Endothelial cell of umbilical vein (primary cell): ENCODE results near the gene ATN1. TPM values are rescaled to one million over a fixed set of nuclear protein-coding genes. Genes with fewer than 3 reads are reported as not detected.

Experiments used
- BruUV-seq: library from RNA; stranded (reverse); fragments of 400-500 nt; replicated peaks from 2 replicates; lab custom pipeline; 2021; lab: Mats Ljungman, UMichigan
- CTCF ChIA-PET: fragments of 300-600, 350-600 bp; sonication (Branson Sonifier 250); formaldehyde crosslinking; loops from one replicate; lab custom pipeline; 2021; ENCODE audit warnings: antibody characterized with exemption, inconsistent platforms; lab: Charles Lee
- POLR2A ChIA-PET: fragments of 300-600, 350-600 bp; sonication (Branson Sonifier 250); formaldehyde crosslinking; loops from one replicate; lab custom pipeline; 2021; ENCODE audit warnings: antibody characterized with exemption, inconsistent platforms; lab: Charles Lee
- DNase-seq: peaks from one replicate; pipeline ENCODE4 v3.0.0-alpha.2; 2011; ENCODE audit warnings: low read depth, low spot score
- FAIRE-seq: peaks from 2 replicates; lab custom pipeline; 2011; peaks lifted over from hg19 to GRCh38; lab: Jason Lieb, UNC
- H2AFZ ChIP-seq: 2 replicates; pipeline ENCODE4 v1.6.0; 2012; ENCODE audit warnings: low read depth, low read length, control low read depth, inconsistent platforms
- H3K27ac ChIP-seq: 2 replicates; pipeline ENCODE4 v1.5.1; 2011; ENCODE audit warnings: low read depth, mild to moderate bottlenecking, control low read depth, low read length, moderate library complexity; ENCODE audit not compliant: insufficient read depth
- H3K27me3 ChIP-seq, 2 experiments: 2 replicates each; pipeline versions ENCODE4 v1.6.0 to v1.6.1; 2011; ENCODE audit warnings: low read length in 2 of 2, mixed read lengths in 1 of 2; ENCODE audit not compliant: control insufficient read depth in 2 of 2, insufficient read depth in 2 of 2
- H3K36me3 ChIP-seq, 2 experiments: 2 replicates in 1 of 2; 3 replicates in 1 of 2; pipeline ENCODE4 v1.5.1; 2011; ENCODE audit warnings: low read length in 2 of 2, mild to moderate bottlenecking in 1 of 2, moderate library complexity in 1 of 2; ENCODE audit not compliant: control insufficient read depth in 2 of 2, insufficient read depth in 2 of 2; ENCODE audit errors: extremely low read depth in 1 of 2
- H3K4me1 ChIP-seq: 3 replicates; pipeline ENCODE4 v1.5.1; 2011; ENCODE audit warnings: mild to moderate bottlenecking, low read length; ENCODE audit not compliant: control insufficient read depth, insufficient read depth; ENCODE audit errors: extremely low read depth
- H3K4me2 ChIP-seq: 2 replicates; pipeline ENCODE4 v1.6.1; 2011; ENCODE audit warnings: low read length, control low read depth, mixed read lengths; ENCODE audit not compliant: insufficient read depth
- H3K4me3 ChIP-seq, 3 experiments: fragments of 200-600 bp in 1 of 3; sonication (generic), shearing (Covaris generic) in 1 of 3; replicated peaks in 1 of 3; 2 replicates each; pipeline ENCODE4 v1.5.1; 2011 to 2016; ENCODE audit warnings: control low read depth in 3 of 3, low read length in 3 of 3, mild to moderate bottlenecking in 2 of 3, inconsistent platforms in 1 of 3, low read depth in 1 of 3, moderate library complexity in 1 of 3; ENCODE audit not compliant: insufficient read depth in 1 of 3
- H3K79me2 ChIP-seq: 2 replicates; pipeline ENCODE4 v1.6.0; 2012; ENCODE audit warnings: low read length, inconsistent platforms; ENCODE audit not compliant: control insufficient read depth, insufficient read depth
- H3K9ac ChIP-seq: replicated peaks from 2 replicates; pipeline ENCODE3; 2011; ENCODE audit warnings: low read length, control low read depth; ENCODE audit not compliant: insufficient read depth; ENCODE audit errors: extremely low read depth
- H3K9me1 ChIP-seq: replicated peaks from 3 replicates; pipeline ENCODE4 v1.6.0; 2011; ENCODE audit warnings: mild to moderate bottlenecking, low read length; ENCODE audit not compliant: control insufficient read depth, insufficient read depth; ENCODE audit errors: extremely low read depth
- H3K9me3 ChIP-seq: replicated peaks from 2 replicates; pipeline ENCODE4 v1.5.1; 2012; ENCODE audit warnings: low read length, inconsistent platforms; ENCODE audit not compliant: control insufficient read depth, insufficient read depth
- H4K20me1 ChIP-seq: replicated peaks from 2 replicates; pipeline ENCODE3; 2011; ENCODE audit warnings: mild to moderate bottlenecking, low read length; ENCODE audit not compliant: control insufficient read depth, insufficient read depth; ENCODE audit errors: extremely low read depth
- EZH2 ChIP-seq: IDR thresholded peaks from 2 replicates; pipeline ENCODE4 v1.6.1; 2012; ENCODE audit warnings: borderline replicate concordance, low read depth, mild to moderate bottlenecking, moderate library complexity, low read length, inconsistent platforms; ENCODE audit not compliant: severe bottlenecking
- FOS ChIP-seq: IDR thresholded peaks from 2 replicates; pipeline ENCODE4 v1.6.1; 2011; ENCODE audit warnings: mild to moderate bottlenecking, low read length, moderate library complexity, borderline replicate concordance; ENCODE audit not compliant: insufficient read depth
- GATA2 ChIP-seq: IDR thresholded peaks from 2 replicates; pipeline ENCODE4 v1.7.0; 2011; ENCODE audit warnings: low read depth, mild to moderate bottlenecking, moderate library complexity, mixed read lengths, low read length; ENCODE audit not compliant: insufficient read length, insufficient read depth
- JUN ChIP-seq: IDR thresholded peaks from 2 replicates; pipeline ENCODE4 v1.6.1; 2011; ENCODE audit warnings: borderline replicate concordance, low read depth; ENCODE audit not compliant: insufficient read length, insufficient read depth
- MAX ChIP-seq: IDR thresholded peaks from 2 replicates; pipeline ENCODE4 v1.6.1; 2011; ENCODE audit not compliant: insufficient read depth, insufficient read length
- MYC ChIP-seq: IDR thresholded peaks from one replicate; pipeline ENCODE4 v1.6.1; 2011; ENCODE audit warnings: mild to moderate bottlenecking, low read depth, low read length
- POLR2A ChIP-seq: IDR thresholded peaks from 2 replicates; pipeline ENCODE4 v1.6.1; 2012; ENCODE audit warnings: low read depth, mild to moderate bottlenecking, control low read depth, low read length
- POLR2AphosphoS5 ChIP-seq: IDR thresholded peaks from 2 replicates; pipeline ENCODE4 v1.6.1; 2012; ENCODE audit warnings: low read depth, mild to moderate bottlenecking, control low read depth, low read length, moderate library complexity; ENCODE audit not compliant: insufficient read depth
- dilution Hi-C: fragments of 300-500 bp; cut with MboI; formaldehyde crosslinking; loops from one replicate; pipeline ENCODE4 v1.15.0; 2019; ENCODE audit warnings: low sequenced_read_pairs; ENCODE audit not compliant: extremely low pct_ligation_motif_present
- intact Hi-C: fragments of 100-400 bp; cut with micrococcal nuclease; formaldehyde crosslinking; loops from one replicate; pipeline ENCODE4 v1.10.0; 2022
- polyA plus RNA-seq, 4 experiments: library from polyadenylated mRNA; depleted of rRNA in 3 of 4; stranded (reverse) in 3 of 4; unstranded in 1 of 4; fragments of >200 nt; gene quantifications; 2 replicates each; pipeline versions ENCODE4 v1.2.1 to v1.2.3, GENCODE V29; 2011 to 2012; ENCODE audit warnings: missing spikeins in 1 of 4
- total RNA-seq: library from RNA; stranded (reverse); gene quantifications from 2 replicates; pipeline ENCODE4 v1.2.3, GENCODE V29; 2021
- TF ChIP-seq, protein P1 (sequence below), 2 donors: IDR thresholded peaks; 1 replicate in 1 of 2; 2 replicates in 1 of 2; pipeline ENCODE4 v1.5.1; 2011; ENCODE audit warnings: low read length in 2 of 2, mild to moderate bottlenecking in 2 of 2, moderate library complexity in 2 of 2, control low read depth in 1 of 2, inconsistent platforms in 1 of 2, low read depth in 1 of 2; ENCODE audit not compliant: insufficient read depth in 1 of 2; ENCODE audit errors: extremely low read depth in 1 of 2

ATN1 gene
- total and polyA plus RNA-seq, 2 donors (not counting 3 experiments of a cell fraction or from before 2014, with no cell fraction given), result 46.4 to 117 TPM

DNA sequence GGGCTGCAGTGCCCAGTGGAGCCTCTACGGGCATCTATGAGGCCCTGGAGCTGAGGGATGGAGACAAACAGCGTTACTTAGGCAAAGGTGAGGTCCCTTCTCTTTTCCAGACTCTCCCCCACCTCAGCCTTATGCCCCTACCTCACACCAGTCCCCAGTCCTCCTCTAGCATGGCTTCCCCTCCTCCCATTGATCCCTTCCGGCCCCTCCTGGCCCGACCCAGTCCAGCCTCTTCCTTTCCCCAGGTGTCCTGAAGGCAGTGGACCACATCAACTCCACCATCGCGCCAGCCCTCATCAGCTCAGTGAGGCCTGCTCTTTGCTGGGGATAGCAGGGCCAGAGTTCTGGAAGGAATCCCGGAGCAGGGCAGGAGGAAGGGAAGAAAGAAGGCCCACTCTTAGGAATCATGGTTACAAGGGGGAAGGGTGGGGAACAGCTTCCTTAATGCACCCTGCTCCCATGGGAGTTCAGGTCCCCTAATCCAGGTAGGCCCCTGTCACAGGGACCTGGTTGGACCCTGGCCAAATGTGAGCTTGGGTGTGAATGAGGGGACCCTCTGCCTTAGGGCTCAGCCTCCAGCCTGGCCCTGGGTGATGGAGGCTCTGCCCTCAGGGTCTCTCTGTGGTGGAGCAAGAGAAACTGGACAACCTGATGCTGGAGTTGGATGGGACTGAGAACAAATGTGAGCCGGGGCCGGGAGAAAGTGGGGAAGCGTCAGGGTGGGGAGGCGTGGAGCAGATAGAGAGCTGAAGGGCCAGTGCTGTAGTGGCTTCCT, 11.1 kb upstream of the ATN1 start:
- POLR2A ChIA-PET, result interaction anchor here (1.1 kb wide), 1 partner anchor 9 kb away, joined by 3 read pairs; no protein-coding TSS in a partner anchor
- FAIRE-seq, result no peak
- CTCF ChIA-PET, result interaction anchor here (0.7 to 3.5 kb wide), 4 partner anchors 25 to 47 kb away, joined by 3 to 12 read pairs (median 4); partner anchors contain the start of gene SPSB2
- no peak overlapping the region for H3K4me3 ChIP-seq
- no TSS peak for BruUV-seq
- H3K9ac ChIP-seq, result no peak overlapping the region
- H3K4me2 ChIP-seq, result no peak overlapping the region
- H3K9me3 ChIP-seq, result no peaks in the 10 kb centered on the region
- no peaks in the 10 kb centered on the region for H3K9me1 ChIP-seq
- DNase-seq, result no peak
- no peaks in the 10 kb centered on the region for H4K20me1 ChIP-seq
- intact Hi-C loops (no loop called here), dilution Hi-C loops (no loop called here)
- H3K79me2 ChIP-seq, result no peaks in the 10 kb centered on the region
- no peaks in the 10 kb centered on the region for H3K27me3 ChIP-seq
- TF ChIP-seq EZH2 (no peak), MYC (no peak), POLR2A (no peak), JUN (no peak), FOS (no peak), MAX (no peak), GATA2 (no peak), POLR2AphosphoS5 (no peak)
- TF ChIP-seq, protein P1, sequence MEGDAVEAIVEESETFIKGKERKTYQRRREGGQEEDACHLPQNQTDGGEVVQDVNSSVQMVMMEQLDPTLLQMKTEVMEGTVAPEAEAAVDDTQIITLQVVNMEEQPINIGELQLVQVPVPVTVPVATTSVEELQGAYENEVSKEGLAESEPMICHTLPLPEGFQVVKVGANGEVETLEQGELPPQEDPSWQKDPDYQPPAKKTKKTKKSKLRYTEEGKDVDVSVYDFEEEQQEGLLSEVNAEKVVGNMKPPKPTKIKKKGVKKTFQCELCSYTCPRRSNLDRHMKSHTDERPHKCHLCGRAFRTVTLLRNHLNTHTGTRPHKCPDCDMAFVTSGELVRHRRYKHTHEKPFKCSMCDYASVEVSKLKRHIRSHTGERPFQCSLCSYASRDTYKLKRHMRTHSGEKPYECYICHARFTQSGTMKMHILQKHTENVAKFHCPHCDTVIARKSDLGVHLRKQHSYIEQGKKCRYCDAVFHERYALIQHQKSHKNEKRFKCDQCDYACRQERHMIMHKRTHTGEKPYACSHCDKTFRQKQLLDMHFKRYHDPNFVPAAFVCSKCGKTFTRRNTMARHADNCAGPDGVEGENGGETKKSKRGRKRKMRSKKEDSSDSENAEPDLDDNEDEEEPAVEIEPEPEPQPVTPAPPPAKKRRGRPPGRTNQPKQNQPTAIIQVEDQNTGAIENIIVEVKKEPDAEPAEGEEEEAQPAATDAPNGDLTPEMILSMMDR (IDR thresholded peaks at IDR 0.05; ENCODE audit: extremely low read depth in 1 of 2, insufficient read depth in 1 of 2, low read depth in 1 of 2, low read length in 2 of 2), result no peak
- no peak overlapping the region for H2AFZ ChIP-seq
- H3K27ac ChIP-seq, result no peak overlapping the region
- no peaks in the 10 kb centered on the region for H3K36me3 ChIP-seq
- peaks cover 11% of the 10 kb centered on the region for H3K4me1 ChIP-seq
